WTC11 (cell line): ENCODE results near the gene KIF6. TPM values are rescaled to one million over a fixed set of nuclear protein-coding genes. Genes with fewer than 3 reads are reported as not detected.

ENCODE experiments used
- ATAC-seq: fragments of 200-7000 bp; cut with Tn5 transposase; 2 replicates; pipeline ENCODE4 v1.10.0; 2021; ENCODE audit warnings: mild to moderate bottlenecking, moderate library complexity
- CTCF ChIA-PET: fragments of 300-600 bp; sonication (Branson Sonifier 250); formaldehyde crosslinking; loops from one replicate; lab custom pipeline; 2021; ENCODE audit warnings: antibody characterized with exemption; lab: Charles Lee
- POLR2A ChIA-PET: fragments of 350-600 bp; sonication (Branson Sonifier 250); formaldehyde crosslinking; loops from one replicate; lab custom pipeline; 2021; ENCODE audit warnings: antibody characterized with exemption; lab: Charles Lee
- DNase-seq: peaks from one replicate; pipeline ENCODE4 v3.0.0; 2021; ENCODE audit warnings: low spot score
- H3K27ac Mint-ChIP-seq: 2 replicates; pipeline ENCODE4 v1.8.0; 2021; ENCODE audit warnings: mixed read lengths
- H3K27me3 Mint-ChIP-seq: 2 replicates; pipeline ENCODE4 v1.8.0; 2021; ENCODE audit warnings: low read depth, mild to moderate bottlenecking, moderate library complexity, mixed read lengths
- H3K36me3 Mint-ChIP-seq: 2 replicates; pipeline ENCODE4 v1.8.0; 2021; ENCODE audit warnings: mixed read lengths
- H3K4me1 Mint-ChIP-seq: 2 replicates; pipeline ENCODE4 v1.8.0; 2022; ENCODE audit warnings: mixed read lengths
- H3K4me3 Mint-ChIP-seq: 2 replicates; pipeline ENCODE4 v1.8.0; 2021; ENCODE audit warnings: mild to moderate bottlenecking, moderate library complexity, mixed read lengths
- H3K9me3 Mint-ChIP-seq: 2 replicates; pipeline ENCODE4 v1.8.0; 2021; ENCODE audit warnings: mixed read lengths
- ATF1 ChIP-seq: sonication (generic); formaldehyde crosslinking; IDR thresholded peaks from 2 replicates; pipeline ENCODE4 v1.8.1; 2023; ENCODE audit warnings: mild to moderate bottlenecking, moderate library complexity, missing genetic modification reagents
- ELF4 ChIP-seq: sonication (generic); formaldehyde crosslinking; IDR thresholded peaks from 2 replicates; pipeline ENCODE4 v1.8.1; 2022; ENCODE audit warnings: low read depth, mild to moderate bottlenecking, moderate library complexity, missing genetic modification reagents
- ESRRA ChIP-seq: sonication (generic); formaldehyde crosslinking; IDR thresholded peaks from 2 replicates; pipeline ENCODE4 v1.8.1; 2022; ENCODE audit warnings: mild to moderate bottlenecking, missing genetic modification reagents, borderline replicate concordance
- ETV6 ChIP-seq: sonication (generic); formaldehyde crosslinking; IDR thresholded peaks from 2 replicates; pipeline ENCODE4 v1.8.1; 2022; ENCODE audit warnings: mild to moderate bottlenecking, missing genetic modification reagents
- KAT7 ChIP-seq: sonication (generic); formaldehyde crosslinking; IDR thresholded peaks from 2 replicates; pipeline ENCODE4 v1.8.1; 2023; ENCODE audit warnings: missing genetic modification reagents, mild to moderate bottlenecking, borderline replicate concordance
- NFE2L1 ChIP-seq: sonication (generic); formaldehyde crosslinking; IDR thresholded peaks from 2 replicates; pipeline ENCODE4 v1.8.1; 2023; ENCODE audit warnings: missing genetic modification reagents
- SMAD3 ChIP-seq: sonication (generic); formaldehyde crosslinking; IDR thresholded peaks from 2 replicates; pipeline ENCODE4 v1.8.0; 2022; ENCODE audit warnings: missing genetic modification reagents, mild to moderate bottlenecking, borderline replicate concordance
- SOX15 ChIP-seq: fragments of 250-450 bp; sonication (Bioruptor Pico); IDR thresholded peaks from 2 replicates; pipeline ENCODE4 v1.9.0; 2021; ENCODE audit warnings: mild to moderate bottlenecking
- SP1 ChIP-seq: sonication (generic); formaldehyde crosslinking; conservative IDR thresholded peaks from 2 replicates; pipeline ENCODE4 v1.8.1; 2022; ENCODE audit warnings: missing genetic modification reagents
- TEAD4 ChIP-seq: sonication (generic); formaldehyde crosslinking; IDR thresholded peaks from 2 replicates; pipeline ENCODE4 v1.8.0; 2022; ENCODE audit warnings: mild to moderate bottlenecking, missing genetic modification reagents
- ZBTB21 ChIP-seq: sonication (generic); formaldehyde crosslinking; IDR thresholded peaks from 2 replicates; pipeline ENCODE4 v1.8.1; 2023; ENCODE audit warnings: mild to moderate bottlenecking, missing genetic modification reagents, borderline replicate concordance
- ZNF219 ChIP-seq: sonication (generic); formaldehyde crosslinking; IDR thresholded peaks from 2 replicates; pipeline ENCODE4 v1.8.0; 2023; ENCODE audit warnings: missing genetic modification reagents, mild to moderate bottlenecking, borderline replicate concordance
- total RNA-seq: library from RNA; stranded (reverse); gene quantifications from 3 replicates; pipeline ENCODE4 v1.2.3, GENCODE V29; 2021
- TF ChIP-seq, protein P1 (sequence below): fragments of 250-450 bp; sonication (Bioruptor Pico); IDR thresholded peaks from 2 replicates; pipeline ENCODE4 v1.9.0; 2021; ENCODE audit warnings: moderate library complexity, mild to moderate bottlenecking, inconsistent platforms, borderline replicate concordance
- TF ChIP-seq, protein P2 (sequence below): sonication (generic); formaldehyde crosslinking; IDR thresholded peaks from 2 replicates; pipeline ENCODE4 v1.8.0; 2022; ENCODE audit warnings: missing genetic modification reagents
- TF ChIP-seq, protein P3 (sequence below): fragments of 250-450 bp; sonication (Bioruptor Pico); IDR thresholded peaks from 2 replicates; pipeline ENCODE4 v1.8.0; 2021; ENCODE audit warnings: mild to moderate bottlenecking
- TF ChIP-seq, protein P4 (sequence below): sonication (generic); formaldehyde crosslinking; IDR thresholded peaks from 2 replicates; pipeline ENCODE4 v1.8.1; 2023; ENCODE audit warnings: mild to moderate bottlenecking, missing genetic modification reagents, moderate library complexity
- TF ChIP-seq, protein P5 (sequence below): sonication (generic); formaldehyde crosslinking; IDR thresholded peaks from 2 replicates; pipeline ENCODE4 v1.8.0; 2022; ENCODE audit warnings: mild to moderate bottlenecking, missing genetic modification reagents
- TF ChIP-seq, protein P6 (sequence below): sonication (generic); formaldehyde crosslinking; IDR thresholded peaks from 2 replicates; pipeline ENCODE4 v1.8.1; 2022; ENCODE audit warnings: low read depth, missing genetic modification reagents, borderline replicate concordance

The KIF6 gene
- total RNA-seq, 1 experiment from 2014 or later, result 0.57 TPM

DNA sequence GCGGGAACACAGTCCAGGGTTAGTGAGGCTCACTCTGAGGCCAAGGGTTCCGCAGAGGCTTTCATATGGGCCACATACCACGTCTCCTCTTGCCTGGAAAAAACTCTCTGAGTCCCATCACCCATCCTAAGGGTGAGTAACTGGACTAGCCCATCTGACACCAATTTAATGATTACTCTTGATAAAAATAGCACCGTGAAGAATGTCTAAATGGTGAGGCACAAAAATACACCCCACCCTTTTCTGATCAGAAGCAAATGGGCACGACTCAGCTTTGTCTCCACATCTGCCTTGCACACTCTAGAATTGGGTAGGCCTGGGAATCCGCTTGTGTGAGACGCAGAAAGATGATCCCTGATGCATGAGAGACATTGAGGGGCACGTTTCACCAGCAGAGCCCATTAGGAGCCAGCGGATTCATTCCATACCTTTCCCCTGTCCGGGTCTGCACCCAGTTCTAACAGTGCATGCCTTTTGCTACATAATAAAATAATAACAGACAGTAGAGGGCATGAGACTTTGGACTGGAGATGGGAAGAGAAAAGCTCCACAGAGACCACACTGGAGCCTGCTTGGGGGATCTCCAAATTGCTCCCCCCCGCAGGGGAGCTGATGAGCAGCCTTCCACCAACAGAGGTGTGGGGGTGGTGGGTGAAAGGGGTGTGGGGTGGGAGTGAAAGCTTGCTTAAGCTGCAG lies 292.7 kb downstream of the KIF6 start (continued):
- TF ChIP-seq, protein P1, sequence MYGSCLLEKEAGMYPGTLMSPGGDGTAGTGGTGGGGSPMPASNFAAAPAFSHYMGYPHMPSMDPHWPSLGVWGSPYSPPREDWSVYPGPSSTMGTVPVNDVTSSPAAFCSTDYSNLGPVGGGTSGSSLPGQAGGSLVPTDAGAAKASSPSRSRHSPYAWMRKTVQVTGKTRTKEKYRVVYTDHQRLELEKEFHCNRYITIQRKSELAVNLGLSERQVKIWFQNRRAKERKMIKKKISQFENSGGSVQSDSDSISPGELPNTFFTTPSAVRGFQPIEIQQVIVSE (CRISPR knock-in tag), result no peak
- TF ChIP-seq, protein P2, sequence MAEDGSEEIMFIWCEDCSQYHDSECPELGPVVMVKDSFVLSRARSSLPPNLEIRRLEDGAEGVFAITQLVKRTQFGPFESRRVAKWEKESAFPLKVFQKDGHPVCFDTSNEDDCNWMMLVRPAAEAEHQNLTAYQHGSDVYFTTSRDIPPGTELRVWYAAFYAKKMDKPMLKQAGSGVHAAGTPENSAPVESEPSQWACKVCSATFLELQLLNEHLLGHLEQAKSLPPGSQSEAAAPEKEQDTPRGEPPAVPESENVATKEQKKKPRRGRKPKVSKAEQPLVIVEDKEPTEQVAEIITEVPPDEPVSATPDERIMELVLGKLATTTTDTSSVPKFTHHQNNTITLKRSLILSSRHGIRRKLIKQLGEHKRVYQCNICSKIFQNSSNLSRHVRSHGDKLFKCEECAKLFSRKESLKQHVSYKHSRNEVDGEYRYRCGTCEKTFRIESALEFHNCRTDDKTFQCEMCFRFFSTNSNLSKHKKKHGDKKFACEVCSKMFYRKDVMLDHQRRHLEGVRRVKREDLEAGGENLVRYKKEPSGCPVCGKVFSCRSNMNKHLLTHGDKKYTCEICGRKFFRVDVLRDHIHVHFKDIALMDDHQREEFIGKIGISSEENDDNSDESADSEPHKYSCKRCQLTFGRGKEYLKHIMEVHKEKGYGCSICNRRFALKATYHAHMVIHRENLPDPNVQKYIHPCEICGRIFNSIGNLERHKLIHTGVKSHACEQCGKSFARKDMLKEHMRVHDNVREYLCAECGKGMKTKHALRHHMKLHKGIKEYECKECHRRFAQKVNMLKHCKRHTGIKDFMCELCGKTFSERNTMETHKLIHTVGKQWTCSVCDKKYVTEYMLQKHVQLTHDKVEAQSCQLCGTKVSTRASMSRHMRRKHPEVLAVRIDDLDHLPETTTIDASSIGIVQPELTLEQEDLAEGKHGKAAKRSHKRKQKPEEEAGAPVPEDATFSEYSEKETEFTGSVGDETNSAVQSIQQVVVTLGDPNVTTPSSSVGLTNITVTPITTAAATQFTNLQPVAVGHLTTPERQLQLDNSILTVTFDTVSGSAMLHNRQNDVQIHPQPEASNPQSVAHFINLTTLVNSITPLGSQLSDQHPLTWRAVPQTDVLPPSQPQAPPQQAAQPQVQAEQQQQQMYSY (CRISPR knock-in tag), result no peak
- TF ChIP-seq, protein P3, sequence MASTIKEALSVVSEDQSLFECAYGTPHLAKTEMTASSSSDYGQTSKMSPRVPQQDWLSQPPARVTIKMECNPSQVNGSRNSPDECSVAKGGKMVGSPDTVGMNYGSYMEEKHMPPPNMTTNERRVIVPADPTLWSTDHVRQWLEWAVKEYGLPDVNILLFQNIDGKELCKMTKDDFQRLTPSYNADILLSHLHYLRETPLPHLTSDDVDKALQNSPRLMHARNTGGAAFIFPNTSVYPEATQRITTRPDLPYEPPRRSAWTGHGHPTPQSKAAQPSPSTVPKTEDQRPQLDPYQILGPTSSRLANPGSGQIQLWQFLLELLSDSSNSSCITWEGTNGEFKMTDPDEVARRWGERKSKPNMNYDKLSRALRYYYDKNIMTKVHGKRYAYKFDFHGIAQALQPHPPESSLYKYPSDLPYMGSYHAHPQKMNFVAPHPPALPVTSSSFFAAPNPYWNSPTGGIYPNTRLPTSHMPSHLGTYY (CRISPR knock-in tag), result no peak
- TF ChIP-seq ZBTB21 (CRISPR knock-in tag) (no peak), SOX15 (no peak), ZNF219 (CRISPR knock-in tag) (no peak), ETV6 (CRISPR knock-in tag) (no peak)

DNA sequence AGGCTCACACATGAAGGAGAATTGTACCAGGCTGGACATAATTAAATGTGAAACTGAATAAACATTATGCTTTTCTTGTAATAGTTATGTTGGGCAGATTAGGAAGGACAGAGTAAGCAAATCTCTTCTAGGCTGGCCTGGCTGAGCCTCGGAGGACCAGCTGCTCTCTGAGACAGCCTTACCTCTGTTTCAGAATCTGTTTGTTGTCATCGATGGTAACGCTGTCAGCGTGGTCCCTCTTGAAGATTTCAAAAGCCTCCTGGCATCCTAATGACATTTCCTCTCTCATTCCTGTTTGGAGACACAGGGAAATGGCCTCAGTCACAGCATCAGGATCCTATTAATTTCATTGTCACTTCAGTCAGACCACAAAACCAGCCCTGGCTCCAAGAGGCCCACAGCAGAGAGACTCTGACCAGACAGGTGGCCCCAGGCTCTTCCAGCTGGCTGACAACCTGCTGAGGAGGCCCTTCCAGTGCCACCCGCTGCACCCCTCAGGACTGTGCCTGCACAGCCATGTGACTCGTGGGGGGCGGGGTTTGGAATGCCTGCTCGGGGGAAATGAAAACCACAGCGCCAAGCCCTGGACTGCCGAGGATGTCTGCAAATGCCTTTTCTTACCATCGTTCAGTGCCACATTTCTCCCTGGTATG lies 294.2 kb downstream of the KIF6 start:
- ChIA-PET CTCF (no interaction called here), POLR2A (no interaction called here)
- peaks cover 38% of the 10 kb centered on the region for H3K4me1 Mint-ChIP-seq
- no peaks in the 10 kb centered on the region for H3K27me3 Mint-ChIP-seq
- H3K36me3 Mint-ChIP-seq, result peaks cover 3% of the 10 kb centered on the region; the same call in 1 of the 2 replicates
- TF ChIP-seq, protein P4, sequence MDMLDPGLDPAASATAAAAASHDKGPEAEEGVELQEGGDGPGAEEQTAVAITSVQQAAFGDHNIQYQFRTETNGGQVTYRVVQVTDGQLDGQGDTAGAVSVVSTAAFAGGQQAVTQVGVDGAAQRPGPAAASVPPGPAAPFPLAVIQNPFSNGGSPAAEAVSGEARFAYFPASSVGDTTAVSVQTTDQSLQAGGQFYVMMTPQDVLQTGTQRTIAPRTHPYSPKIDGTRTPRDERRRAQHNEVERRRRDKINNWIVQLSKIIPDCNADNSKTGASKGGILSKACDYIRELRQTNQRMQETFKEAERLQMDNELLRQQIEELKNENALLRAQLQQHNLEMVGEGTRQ, result peak; percentile 78
- TF ChIP-seq, protein P5, sequence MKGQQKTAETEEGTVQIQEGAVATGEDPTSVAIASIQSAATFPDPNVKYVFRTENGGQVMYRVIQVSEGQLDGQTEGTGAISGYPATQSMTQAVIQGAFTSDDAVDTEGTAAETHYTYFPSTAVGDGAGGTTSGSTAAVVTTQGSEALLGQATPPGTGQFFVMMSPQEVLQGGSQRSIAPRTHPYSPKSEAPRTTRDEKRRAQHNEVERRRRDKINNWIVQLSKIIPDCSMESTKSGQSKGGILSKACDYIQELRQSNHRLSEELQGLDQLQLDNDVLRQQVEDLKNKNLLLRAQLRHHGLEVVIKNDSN (CRISPR knock-in tag), result peak; percentile 73
- no peak for TF ChIP-seq ELF4 (CRISPR knock-in tag)
- no peak for TF ChIP-seq ATF1 (CRISPR knock-in tag)
- H3K4me3 Mint-ChIP-seq, result no peak overlapping the region
- no peak overlapping the region for H3K27ac Mint-ChIP-seq
- ATAC-seq, result peak; percentile 80
- peaks cover 9% of the 10 kb centered on the region for H3K9me3 Mint-ChIP-seq
- peak; percentile 56 for DNase-seq

DNA sequence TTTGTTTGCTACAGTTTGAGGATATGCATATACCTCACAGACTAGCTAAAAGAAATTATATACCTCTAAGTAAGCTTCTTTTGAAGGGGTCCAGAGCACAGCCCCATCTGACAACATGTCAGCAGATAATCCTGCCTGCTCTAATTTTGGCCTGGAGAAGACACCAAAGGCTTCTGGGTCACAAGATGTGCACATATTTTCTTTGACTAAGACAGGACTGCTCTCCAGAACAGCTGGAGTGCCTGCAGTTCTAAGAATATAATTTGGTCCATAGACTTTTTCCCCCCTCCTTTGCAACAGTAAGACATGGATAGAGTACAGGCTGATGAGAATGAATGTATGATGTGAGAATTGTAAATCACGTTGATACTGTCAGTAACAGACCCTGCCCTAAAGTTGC lies 294.8 kb downstream of the KIF6 start:
- TF ChIP-seq KAT7 (CRISPR knock-in tag) (no peak), NFE2L1 (CRISPR knock-in tag) (no peak), SP1 (no peak), ESRRA (no peak), TEAD4 (CRISPR knock-in tag) (no peak), SMAD3 (CRISPR knock-in tag) (no peak)
- TF ChIP-seq, protein P6, sequence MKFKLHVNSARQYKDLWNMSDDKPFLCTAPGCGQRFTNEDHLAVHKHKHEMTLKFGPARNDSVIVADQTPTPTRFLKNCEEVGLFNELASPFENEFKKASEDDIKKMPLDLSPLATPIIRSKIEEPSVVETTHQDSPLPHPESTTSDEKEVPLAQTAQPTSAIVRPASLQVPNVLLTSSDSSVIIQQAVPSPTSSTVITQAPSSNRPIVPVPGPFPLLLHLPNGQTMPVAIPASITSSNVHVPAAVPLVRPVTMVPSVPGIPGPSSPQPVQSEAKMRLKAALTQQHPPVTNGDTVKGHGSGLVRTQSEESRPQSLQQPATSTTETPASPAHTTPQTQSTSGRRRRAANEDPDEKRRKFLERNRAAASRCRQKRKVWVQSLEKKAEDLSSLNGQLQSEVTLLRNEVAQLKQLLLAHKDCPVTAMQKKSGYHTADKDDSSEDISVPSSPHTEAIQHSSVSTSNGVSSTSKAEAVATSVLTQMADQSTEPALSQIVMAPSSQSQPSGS (CRISPR knock-in tag), result no peak
- TF ChIP-seq, protein P1 (CRISPR knock-in tag), result no peak
- DNase-seq (no peak), ATAC-seq (no peak)
- H3K9me3 Mint-ChIP-seq, result 0 out of 2 replicates have a peak, but pooled peaks cover 4% of the 10 kb centered on the region
- H3K27ac Mint-ChIP-seq, result no peak overlapping the region
- POLR2A ChIA-PET, result no interaction called here
- H3K4me1 Mint-ChIP-seq, result peaks cover 40% of the 10 kb centered on the region
- no peaks in the 10 kb centered on the region for H3K36me3 Mint-ChIP-seq
- H3K4me3 Mint-ChIP-seq, result no peak overlapping the region
- no peaks in the 10 kb centered on the region for H3K27me3 Mint-ChIP-seq
- CTCF ChIA-PET, result interaction anchor here (1.8 kb wide), 1 partner anchor 68 kb away, joined by 4 read pairs; no protein-coding TSS in a partner anchor
